HUES48 (cell line): ENCODE measurements around the gene NEU2.
"Not testable (repeated sequence)": the region's sequence is repeated elsewhere in the genome, so short reads cannot be mapped to it uniquely, and the experiment has no call there.

Experiments
- H3K27ac ChIP-seq: one replicate; pipeline ENCODE4 v1.7.0; 2013; ENCODE audit warnings: low read depth, low read length, inconsistent platforms
- H3K27me3 ChIP-seq: 2 replicates; pipeline ENCODE4 v1.6.1; 2013; ENCODE audit warnings: mild to moderate bottlenecking, low read length; ENCODE audit not compliant: control insufficient read depth, insufficient read depth
- H3K36me3 ChIP-seq: 2 replicates; pipeline ENCODE4 v1.6.1; 2013; ENCODE audit warnings: low read length; ENCODE audit not compliant: control insufficient read depth, insufficient read depth
- H3K4me1 ChIP-seq: 2 replicates; pipeline ENCODE4 v1.6.1; 2013; ENCODE audit warnings: mild to moderate bottlenecking, low read length; ENCODE audit not compliant: control insufficient read depth, insufficient read depth
- H3K4me3 ChIP-seq: 2 replicates; pipeline ENCODE4 v1.5.1; 2013; ENCODE audit warnings: mild to moderate bottlenecking, low read depth, low read length
- H3K9ac ChIP-seq: 2 replicates; pipeline ENCODE4 v1.6.1; 2013; ENCODE audit warnings: mild to moderate bottlenecking, low read depth, low read length, moderate library complexity
- H3K9me3 ChIP-seq: 2 replicates; pipeline ENCODE4 v1.6.1; 2013; ENCODE audit warnings: low read length; ENCODE audit not compliant: control insufficient read depth, insufficient read depth

The NEU2 gene

GRCh38 chr2:233011702-233012131 lies 20.8 kb upstream of the NEU2 start:
- Histone ChIP-seq H3K9ac (no peak overlapping the region), H3K27ac (no peak overlapping the region), H3K27me3 (no peaks in the 10 kb centered on the region), H3K4me1 (no peaks in the 10 kb centered on the region), H3K9me3 (no peaks in the 10 kb centered on the region), H3K36me3 (no peaks in the 10 kb centered on the region), H3K4me3 (no peak overlapping the region)

- no peaks in the 10 kb centered on the region for H3K36me3 ChIP-seq
- no peak overlapping the region for H3K27ac ChIP-seq
- no peaks in the 10 kb centered on the region for H3K9me3 ChIP-seq
- H3K9ac ChIP-seq: no peak overlapping the region
- H3K4me1 ChIP-seq: no peaks in the 10 kb centered on the region
- H3K27me3 ChIP-seq: no peaks in the 10 kb centered on the region
- no peak overlapping the region for H3K4me3 ChIP-seq
Observed at GRCh38 chr2:233012301-233012971, 20.0 kb upstream of the NEU2 start.

- Histone ChIP-seq H3K4me3 (no peak within 1 kb of the TSS), H3K27ac (no peak within 1 kb of the TSS), H3K36me3 (no peaks in the 10 kb centered on the region), H3K9me3 (no peaks in the 10 kb centered on the region), H3K9ac (no peak within 1 kb of the TSS), H3K27me3 (no peaks in the 10 kb centered on the region), H3K4me1 (no peaks in the 10 kb centered on the region)
Observed at GRCh38 chr2:233013027-233013461, 19.4 kb upstream of the NEU2 start, which contains the start of gene NGEF. Gene NGEF (minus strand): TSS chr2:233013256. CDS start chr2:232974890, 38,366 bp downstream.

GRCh38 chr2:233013650-233014049 lies 18.8 kb upstream of the NEU2 start:
- Histone ChIP-seq H3K36me3 (no peaks in the 10 kb centered on the region), H3K27me3 (no peaks in the 10 kb centered on the region), H3K9ac (no peak overlapping the region), H3K9me3 (no peaks in the 10 kb centered on the region), H3K27ac (no peak overlapping the region), H3K4me3 (no peak overlapping the region), H3K4me1 (no peaks in the 10 kb centered on the region)

- Histone ChIP-seq H3K9me3 (no peaks in the 10 kb centered on the region), H3K9ac (no peak overlapping the region), H3K27ac (no peak overlapping the region), H3K27me3 (no peaks in the 10 kb centered on the region), H3K4me1 (no peaks in the 10 kb centered on the region), H3K4me3 (no peak overlapping the region), H3K36me3 (no peaks in the 10 kb centered on the region)
Observed at GRCh38 chr2:233015019-233015645, 17.3 kb upstream of the NEU2 start.

- Histone ChIP-seq H3K27ac (no peak overlapping the region), H3K4me3 (no peak overlapping the region), H3K27me3 (no peaks in the 10 kb centered on the region), H3K9me3 (no peaks in the 10 kb centered on the region), H3K36me3 (no peaks in the 10 kb centered on the region), H3K4me1 (no peaks in the 10 kb centered on the region), H3K9ac (no peak overlapping the region)
Observed at GRCh38 chr2:233017947-233018346, 14.5 kb upstream of the NEU2 start.

GRCh38 chr2:233019610-233020009 lies 12.9 kb upstream of the NEU2 start:
- not testable (repeated sequence) for H3K36me3 ChIP-seq, H3K4me3 ChIP-seq, H3K27ac ChIP-seq, H3K9me3 ChIP-seq, H3K9ac ChIP-seq, H3K27me3 ChIP-seq, H3K4me1 ChIP-seq

- no peak overlapping the region for H3K27ac ChIP-seq
- H3K9me3 ChIP-seq: no peaks in the 10 kb centered on the region
- H3K27me3 ChIP-seq: no peaks in the 10 kb centered on the region
- no peak overlapping the region for H3K4me3 ChIP-seq
- H3K36me3 ChIP-seq: no peaks in the 10 kb centered on the region
- H3K9ac ChIP-seq: no peak overlapping the region
- H3K4me1 ChIP-seq: no peaks in the 10 kb centered on the region
Observed at GRCh38 chr2:233020454-233020853, 12.0 kb upstream of the NEU2 start.

GRCh38 chr2:233021771-233022170 lies 10.7 kb upstream of the NEU2 start:
- Histone ChIP-seq H3K9ac (no peak overlapping the region), H3K36me3 (no peaks in the 10 kb centered on the region), H3K9me3 (no peaks in the 10 kb centered on the region), H3K4me1 (no peaks in the 10 kb centered on the region; the same call in 1 of the 2 replicates), H3K27ac (no peak overlapping the region), H3K4me3 (no peak overlapping the region), H3K27me3 (no peaks in the 10 kb centered on the region)

GRCh38 chr2:233022561-233022960 lies 9.9 kb upstream of the NEU2 start:
- no peak overlapping the region for H3K4me3 ChIP-seq
- H3K27ac ChIP-seq: no peak overlapping the region
- H3K9ac ChIP-seq: no peak overlapping the region
- no peaks in the 10 kb centered on the region for H3K36me3 ChIP-seq
- no peaks in the 10 kb centered on the region for H3K27me3 ChIP-seq
- no peaks in the 10 kb centered on the region; the same call in 1 of the 2 replicates for H3K4me1 ChIP-seq
- no peaks in the 10 kb centered on the region for H3K9me3 ChIP-seq

- Histone ChIP-seq H3K27me3 (no peaks in the 10 kb centered on the region), H3K9ac (no peak overlapping the region), H3K27ac (no peak overlapping the region), H3K4me1 (no peaks in the 10 kb centered on the region; the same call in 1 of the 2 replicates), H3K9me3 (no peaks in the 10 kb centered on the region), H3K36me3 (no peaks in the 10 kb centered on the region), H3K4me3 (no peak overlapping the region)
Observed at GRCh38 chr2:233023007-233023760, 9.3 kb upstream of the NEU2 start.
